Measurements from ENCODE around the gene FLNA. TPM values are rescaled to one million over a fixed set of nuclear protein-coding genes. Genes with fewer than 3 reads are reported as not detected.

The FLNA gene, protein sequence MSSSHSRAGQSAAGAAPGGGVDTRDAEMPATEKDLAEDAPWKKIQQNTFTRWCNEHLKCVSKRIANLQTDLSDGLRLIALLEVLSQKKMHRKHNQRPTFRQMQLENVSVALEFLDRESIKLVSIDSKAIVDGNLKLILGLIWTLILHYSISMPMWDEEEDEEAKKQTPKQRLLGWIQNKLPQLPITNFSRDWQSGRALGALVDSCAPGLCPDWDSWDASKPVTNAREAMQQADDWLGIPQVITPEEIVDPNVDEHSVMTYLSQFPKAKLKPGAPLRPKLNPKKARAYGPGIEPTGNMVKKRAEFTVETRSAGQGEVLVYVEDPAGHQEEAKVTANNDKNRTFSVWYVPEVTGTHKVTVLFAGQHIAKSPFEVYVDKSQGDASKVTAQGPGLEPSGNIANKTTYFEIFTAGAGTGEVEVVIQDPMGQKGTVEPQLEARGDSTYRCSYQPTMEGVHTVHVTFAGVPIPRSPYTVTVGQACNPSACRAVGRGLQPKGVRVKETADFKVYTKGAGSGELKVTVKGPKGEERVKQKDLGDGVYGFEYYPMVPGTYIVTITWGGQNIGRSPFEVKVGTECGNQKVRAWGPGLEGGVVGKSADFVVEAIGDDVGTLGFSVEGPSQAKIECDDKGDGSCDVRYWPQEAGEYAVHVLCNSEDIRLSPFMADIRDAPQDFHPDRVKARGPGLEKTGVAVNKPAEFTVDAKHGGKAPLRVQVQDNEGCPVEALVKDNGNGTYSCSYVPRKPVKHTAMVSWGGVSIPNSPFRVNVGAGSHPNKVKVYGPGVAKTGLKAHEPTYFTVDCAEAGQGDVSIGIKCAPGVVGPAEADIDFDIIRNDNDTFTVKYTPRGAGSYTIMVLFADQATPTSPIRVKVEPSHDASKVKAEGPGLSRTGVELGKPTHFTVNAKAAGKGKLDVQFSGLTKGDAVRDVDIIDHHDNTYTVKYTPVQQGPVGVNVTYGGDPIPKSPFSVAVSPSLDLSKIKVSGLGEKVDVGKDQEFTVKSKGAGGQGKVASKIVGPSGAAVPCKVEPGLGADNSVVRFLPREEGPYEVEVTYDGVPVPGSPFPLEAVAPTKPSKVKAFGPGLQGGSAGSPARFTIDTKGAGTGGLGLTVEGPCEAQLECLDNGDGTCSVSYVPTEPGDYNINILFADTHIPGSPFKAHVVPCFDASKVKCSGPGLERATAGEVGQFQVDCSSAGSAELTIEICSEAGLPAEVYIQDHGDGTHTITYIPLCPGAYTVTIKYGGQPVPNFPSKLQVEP (N-terminal part only)
- 1,252 TPM for total RNA-seq
- long read RNA-seq, full-length matches to known transcripts: 70 of 1,926 reads
- long read RNA-seq, partial matches to known transcripts: 1,722 of 1,926 reads
- long read RNA-seq, other reads (novel, unspliced or antisense): 134 of 1,926 reads

DNA sequence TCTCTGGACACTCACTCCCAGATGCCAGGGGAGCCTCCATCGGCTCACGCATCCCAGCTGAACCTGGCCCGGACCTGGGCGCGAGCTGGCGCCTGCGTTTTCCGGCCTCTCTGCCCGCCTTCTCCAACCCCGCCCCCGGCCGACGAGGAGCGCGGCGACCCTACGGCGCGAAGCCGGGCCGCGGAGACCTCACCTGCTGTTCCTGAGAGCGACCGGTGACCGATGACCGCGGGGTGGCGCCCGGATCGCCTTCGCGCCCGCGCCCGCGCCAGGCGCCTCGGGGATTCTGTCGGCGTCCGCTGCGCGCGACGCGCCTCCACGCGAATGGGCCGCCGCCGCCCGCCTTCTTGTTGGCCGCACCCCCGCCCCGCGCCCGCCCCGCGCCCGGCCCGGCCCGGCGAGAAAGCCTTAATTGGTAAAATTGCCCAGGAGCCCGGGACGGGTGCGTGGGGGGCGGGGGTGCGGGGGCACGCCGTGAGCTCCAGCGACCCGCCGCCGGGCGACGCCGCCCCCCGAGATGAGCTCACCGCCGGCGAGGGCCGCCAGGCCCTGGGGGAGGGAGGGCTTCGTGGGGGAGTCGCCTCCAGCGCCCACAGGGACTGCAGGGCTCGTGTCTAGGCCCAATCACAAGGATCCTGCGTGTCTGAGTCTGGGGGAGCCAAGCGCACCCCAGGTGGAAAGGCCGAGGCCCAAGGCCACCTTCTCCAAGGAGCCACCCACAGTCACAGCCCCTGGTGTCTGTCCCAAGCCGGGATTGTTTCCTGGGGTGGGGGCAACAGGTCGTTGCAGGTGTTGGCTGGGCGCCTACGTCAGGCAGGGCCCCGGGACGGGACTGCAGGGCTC lies at the start of gene FLNA:
Gene FLNA (minus strand): TSS at position 322 of the 843 bp plus-strand sequence. CDS start 3,389 bp downstream, outside the sequence.
- TF ChIP-seq CTCF (IDR thresholded peaks at IDR 0.05): no peak
- intact Hi-C loops (cut with DNase I): no loop called here
- H3K9me3 ChIP-seq: no peaks in the 10 kb centered on the region
- ATAC-seq (no peak), DNase-seq (no peak)
- H3K27ac ChIP-seq: peak within 1 kb of the TSS; percentile 51
- peaks cover 10% of the 10 kb centered on the region for H3K4me1 ChIP-seq
- H3K27me3 ChIP-seq: no peaks in the 10 kb centered on the region
- no peaks in the 10 kb centered on the region for H3K36me3 ChIP-seq
- peak within 1 kb of the TSS; percentile 71 for H3K4me3 ChIP-seq

- ATAC-seq: no peak
- H3K9me3 ChIP-seq: no peaks in the 10 kb centered on the region
- no peak for TF ChIP-seq CTCF (IDR thresholded peaks at IDR 0.05)
- DNase-seq: no peak
- H3K4me1 ChIP-seq: no peaks in the 10 kb centered on the region
- H3K27me3 ChIP-seq: no peaks in the 10 kb centered on the region
- no peaks in the 10 kb centered on the region for H3K36me3 ChIP-seq
- H3K27ac ChIP-seq: no peak overlapping the region
- no peak overlapping the region for H3K4me3 ChIP-seq
- intact Hi-C loops (cut with DNase I): no loop called here
Measured at GRCh38 chrX:154420402-154420756, 45.9 kb upstream of the FLNA start.

DNA sequence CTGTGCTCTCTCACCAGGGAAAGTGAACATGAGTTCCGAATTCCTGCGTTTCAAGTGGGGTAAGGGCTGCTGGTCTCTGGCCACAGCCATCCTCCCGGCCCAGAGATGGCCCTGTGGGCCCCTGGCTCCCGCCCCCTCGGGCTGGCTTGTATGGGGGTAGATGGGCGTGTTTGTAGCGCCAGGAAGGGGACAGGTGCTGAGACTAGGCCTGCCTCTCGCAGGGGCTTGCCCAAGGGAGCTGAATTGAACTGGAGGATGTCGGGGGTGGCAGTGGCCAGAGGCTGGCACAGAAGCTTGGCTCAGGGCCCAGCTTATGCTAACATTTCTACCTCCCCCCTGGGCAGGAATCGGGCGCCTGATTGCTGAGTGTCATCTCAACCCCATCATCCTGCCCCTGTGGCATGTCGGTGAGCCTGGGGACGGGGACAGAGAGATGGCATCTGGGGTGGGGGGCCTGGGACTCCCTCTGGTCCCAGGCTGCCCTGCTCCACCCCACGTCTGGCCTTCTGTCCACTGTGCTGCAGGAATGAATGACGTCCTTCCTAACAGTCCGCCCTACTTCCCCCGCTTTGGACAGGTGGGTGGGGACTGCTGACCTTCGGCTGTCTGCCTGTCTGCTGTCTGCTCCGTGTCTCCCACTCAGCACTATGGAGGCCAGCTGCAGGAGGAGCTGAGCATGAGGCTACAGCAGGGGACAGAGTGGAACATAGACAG lies 45.4 kb upstream of the FLNA start:
- Histone ChIP-seq H3K36me3 (no peaks in the 10 kb centered on the region), H3K27ac (no peak overlapping the region), H3K4me3 (no peak overlapping the region), H3K27me3 (no peaks in the 10 kb centered on the region), H3K4me1 (no peaks in the 10 kb centered on the region), H3K9me3 (no peaks in the 10 kb centered on the region)
- ATAC-seq (peak; percentile 44), DNase-seq (no peak)
- intact Hi-C loops (cut with DNase I): no loop called here
- TF ChIP-seq CTCF (IDR thresholded peaks at IDR 0.05): no peak

- no peak overlapping the region for H3K27ac ChIP-seq
- TF ChIP-seq CTCF (IDR thresholded peaks at IDR 0.05): no peak
- intact Hi-C loops (cut with DNase I): no loop called here
Measured at GRCh38 chrX:154419189-154419588, 44.8 kb upstream of the FLNA start.

More at GRCh38 chrX:154419189-154419588, 44.8 kb upstream of the FLNA start:
- Histone ChIP-seq H3K4me1 (no peaks in the 10 kb centered on the region), H3K36me3 (no peaks in the 10 kb centered on the region), H3K4me3 (no peak overlapping the region), H3K9me3 (no peaks in the 10 kb centered on the region), H3K27me3 (no peaks in the 10 kb centered on the region)
- DNase-seq (no peak), ATAC-seq (no peak)

All from upper lobe of right lung (tissue), 1 donor.